HCT116 (cell line): ENCODE data around the gene GARNL3. TPM values are rescaled to one million over a fixed set of nuclear protein-coding genes. Genes with fewer than 3 reads are reported as not detected.

Source experiments
- ATAC-seq: fragments of 200-7000 bp; cut with Tn5 transposase; 2 replicates; pipeline ENCODE4 v1.9.1; 2020; ENCODE audit warnings: mild to moderate bottlenecking, moderate library complexity
- BruUV-seq: library from RNA; stranded (reverse); fragments of 400-500 nt; replicated peaks from 2 replicates; lab custom pipeline; 2021; lab: Mats Ljungman, UMichigan
- CTCF ChIA-PET: fragments of 300-600 bp; sonication (Branson Sonifier 250); formaldehyde crosslinking; loops from one replicate; lab custom pipeline; 2021; ENCODE audit warnings: antibody characterized with exemption; lab: Charles Lee
- POLR2A ChIA-PET: fragments of 300-600, 350-600 bp; sonication (Branson Sonifier 250); formaldehyde crosslinking; loops from one replicate; lab custom pipeline; 2021; ENCODE audit warnings: antibody characterized with exemption; lab: Charles Lee
- RAD21 ChIA-PET, 2 experiments: fragments of 300-600 bp; sonication (Branson Sonifier 250); formaldehyde crosslinking; loops; one replicate each; lab custom pipeline; 2023; ENCODE audit warnings: low total read pairs in 2 of 2; ENCODE audit not compliant: uncharacterized antibody in 2 of 2, unreplicated experiment in 2 of 2, low non-redundant PET in 1 of 2; lab: Charles Lee
- DNase-seq: peaks from one replicate; pipeline ENCODE4 v3.0.0-alpha.2; 2010; ENCODE audit warnings: low read depth, low spot score
- H2AFZ ChIP-seq: fragments of 200-600 bp; shearing (Covaris generic), sonication (generic); 2 replicates; pipeline ENCODE4 v1.6.1; 2017; ENCODE audit warnings: low read depth, mixed run types, mixed read lengths, antibody characterized with exemption, low read length; ENCODE audit not compliant: poor library complexity, severe bottlenecking
- H3K27ac ChIP-seq: 2 replicates; pipeline ENCODE4 v1.5.1; 2012; ENCODE audit warnings: low read depth, low read length
- H3K27me3 ChIP-seq: fragments of 200-600 bp; sonication (generic); 2 replicates; pipeline ENCODE4 v1.6.1; 2016; ENCODE audit warnings: mixed run types, low read length, mixed read lengths; ENCODE audit not compliant: insufficient read depth
- H3K36me3 ChIP-seq, 2 experiments: fragments of 200-500 bp in 1 of 2; fragments of 200-600 bp in 1 of 2; sonication (Bioruptor generic) in 1 of 2; sonication (generic) in 1 of 2; 2 replicates each; pipeline versions ENCODE4 v1.5.1 to v1.6.1; 2014 to 2016; ENCODE audit warnings: low read length in 2 of 2, inconsistent platforms in 1 of 2, mixed read lengths in 1 of 2, mixed run types in 1 of 2; ENCODE audit not compliant: insufficient read depth in 2 of 2, control insufficient read depth in 1 of 2
- H3K4me1 ChIP-seq, 2 experiments: fragments of 200-600 bp in 1 of 2; sonication (generic) in 1 of 2; 2 replicates each; pipeline versions ENCODE4 v1.5.1 to v1.6.1; 2012 to 2017; ENCODE audit warnings: low read length in 2 of 2, inconsistent platforms in 1 of 2, mild to moderate bottlenecking in 1 of 2, mixed read lengths in 1 of 2, mixed run types in 1 of 2, moderate library complexity in 1 of 2; ENCODE audit not compliant: insufficient read depth in 2 of 2, control insufficient read depth in 1 of 2
- H3K4me2 ChIP-seq: fragments of 200-600 bp; sonication (generic); 2 replicates; pipeline ENCODE4 v1.6.1; 2017; ENCODE audit warnings: mixed run types, low read length, mixed read lengths
- H3K4me3 ChIP-seq, 2 experiments: fragments of 200-600 bp in 1 of 2; sonication (generic) in 1 of 2; replicated peaks in 1 of 2; 2 replicates each; pipeline ENCODE4 v1.5.1; 2011 to 2016; ENCODE audit warnings: low read length in 2 of 2, control low read depth in 1 of 2, low read depth in 1 of 2, mild to moderate bottlenecking in 1 of 2, mixed read lengths in 1 of 2, mixed run types in 1 of 2
- H3K79me2 ChIP-seq: fragments of 200-600 bp; sonication (generic); 2 replicates; pipeline ENCODE4 v1.6.1; 2017; ENCODE audit warnings: mild to moderate bottlenecking, mixed run types, low read length, moderate library complexity, mixed read lengths; ENCODE audit not compliant: insufficient read depth
- H3K9ac ChIP-seq: fragments of 200-600 bp; sonication (generic); 2 replicates; pipeline ENCODE4 v1.6.1; 2016; ENCODE audit warnings: low read length, mixed read lengths
- H3K9me2 ChIP-seq: fragments of 200-600 bp; sonication (generic), shearing (Covaris generic); 2 replicates; pipeline ENCODE4 v1.6.1; 2017; ENCODE audit warnings: mixed run types, mild to moderate bottlenecking, moderate library complexity; ENCODE audit not compliant: insufficient read depth
- H3K9me3 ChIP-seq, 2 experiments: fragments of 200-500 bp in 1 of 2; fragments of 200-600 bp in 1 of 2; sonication (Bioruptor generic) in 1 of 2; sonication (generic) in 1 of 2; 2 replicates each; pipeline ENCODE4 v1.6.1; 2014 to 2017; ENCODE audit warnings: low read length in 2 of 2, mixed read lengths in 2 of 2, inconsistent platforms in 1 of 2, low read depth in 1 of 2, mild to moderate bottlenecking in 1 of 2, mixed run types in 1 of 2, moderate library complexity in 1 of 2; ENCODE audit not compliant: control insufficient read depth in 1 of 2, insufficient read depth in 1 of 2
- H4K20me1 ChIP-seq: fragments of 200-600 bp; sonication (generic), shearing (Covaris generic); 2 replicates; pipeline ENCODE4 v1.6.1; 2017; ENCODE audit warnings: mixed run types, mild to moderate bottlenecking, moderate library complexity; ENCODE audit not compliant: insufficient read depth
- ATF3 ChIP-seq: IDR thresholded peaks from 2 replicates; pipeline ENCODE4 v1.6.1; 2012
- CBX3 ChIP-seq: IDR thresholded peaks from 2 replicates; pipeline ENCODE4 v1.6.1; 2012; ENCODE audit warnings: low read depth
- CEBPB ChIP-seq: IDR thresholded peaks from 2 replicates; pipeline ENCODE4 v1.6.1; 2012; ENCODE audit warnings: low read depth
- EGR1 ChIP-seq: IDR thresholded peaks from 2 replicates; pipeline ENCODE4 v1.6.1; 2012; ENCODE audit warnings: low read depth
- ELF1 ChIP-seq: IDR thresholded peaks from 2 replicates; pipeline ENCODE4 v1.6.1; 2012; ENCODE audit warnings: low read depth, borderline replicate concordance
- EZH2 ChIP-seq: fragments of 200-600 bp; sonication (generic); IDR thresholded peaks from 2 replicates; pipeline ENCODE4 v1.6.1; 2017; ENCODE audit warnings: antibody characterized with exemption, mixed run types
- FOSL1 ChIP-seq: IDR thresholded peaks from 2 replicates; pipeline ENCODE4 v1.6.1; 2012; ENCODE audit warnings: low read depth
- JUND ChIP-seq: IDR thresholded peaks from 2 replicates; pipeline ENCODE4 v1.6.1; 2012
- MAX ChIP-seq: IDR thresholded peaks from 2 replicates; pipeline ENCODE4 v1.6.1; 2012
- POLR2A ChIP-seq: IDR thresholded peaks from 2 replicates; pipeline ENCODE4 v1.7.0; 2011; ENCODE audit warnings: borderline replicate concordance; ENCODE audit not compliant: insufficient read depth, insufficient read length; ENCODE audit errors: extremely low read depth
- POLR2AphosphoS5 ChIP-seq: IDR thresholded peaks from 2 replicates; pipeline ENCODE4 v1.6.1; 2011; ENCODE audit warnings: mild to moderate bottlenecking, low read depth, low read length, moderate library complexity
- RAD21 ChIP-seq: IDR thresholded peaks from 2 replicates; pipeline ENCODE4 v1.6.1; 2012; ENCODE audit warnings: low read depth, mild to moderate bottlenecking
- REST ChIP-seq: IDR thresholded peaks from 2 replicates; pipeline ENCODE4 v1.6.1; 2012; ENCODE audit warnings: low read depth
- SIN3A ChIP-seq: IDR thresholded peaks from 2 replicates; pipeline ENCODE4 v1.6.1; 2012; ENCODE audit warnings: low read depth
- SP1 ChIP-seq: IDR thresholded peaks from 2 replicates; pipeline ENCODE4 v1.6.1; 2012; ENCODE audit warnings: low read depth
- SRF ChIP-seq: IDR thresholded peaks from 2 replicates; pipeline ENCODE4 v1.6.1; 2012; ENCODE audit warnings: low read depth
- TCF7L2 ChIP-seq: IDR thresholded peaks from 2 replicates; pipeline ENCODE4 v1.7.0; 2011; ENCODE audit warnings: borderline replicate concordance, inconsistent platforms; ENCODE audit not compliant: insufficient read depth, insufficient read length; ENCODE audit errors: extremely low read depth
- ZBTB33 ChIP-seq: IDR thresholded peaks from 2 replicates; pipeline ENCODE4 v1.6.1; 2011; ENCODE audit warnings: mild to moderate bottlenecking, low read length, moderate library complexity; ENCODE audit not compliant: insufficient replicate concordance; ENCODE audit errors: extremely low read depth
- ZNF274 ChIP-seq: fragments of 200-500 bp; sonication (Bioruptor generic); IDR thresholded peaks from 2 replicates; pipeline ENCODE4 v1.6.1; 2014; ENCODE audit warnings: mild to moderate bottlenecking, low read depth, low read length, inconsistent platforms
- intact Hi-C: fragments of 100-400 bp; cut with micrococcal nuclease; formaldehyde crosslinking; loops from 2 replicates; pipeline ENCODE4 v1.10.0; 2022
- total RNA-seq: library from RNA; stranded (reverse); gene quantifications from one replicate; pipeline ENCODE4 v1.2.1, GENCODE V29; 2021; ENCODE audit not compliant: unreplicated experiment

The GARNL3 gene
- total RNA-seq, 1 experiment from 2014 or later = 8.8 TPM

- no peak overlapping the region for H3K4me3 ChIP-seq
- POLR2A ChIA-PET = interaction anchor here (0.6 kb wide), 1 partner anchor 74 kb away, joined by 3 read pairs; no protein-coding TSS in a partner anchor
- ATAC-seq (no peak), DNase-seq (no peak)
- H3K9ac ChIP-seq = no peak overlapping the region
- H3K27ac ChIP-seq = no peak overlapping the region
- H3K27me3 ChIP-seq = no peaks in the 10 kb centered on the region
- no peaks in the 10 kb centered on the region for H3K36me3 ChIP-seq
- no peak overlapping the region for H2AFZ ChIP-seq
- no peak overlapping the region for H3K4me2 ChIP-seq
- H3K4me1 ChIP-seq = no peaks in the 10 kb centered on the region
- RAD21 ChIA-PET = no interaction called here
- CTCF ChIA-PET = no interaction called here
- H4K20me1 ChIP-seq = no peaks in the 10 kb centered on the region
- H3K9me2 ChIP-seq = no peaks in the 10 kb centered on the region
- no peaks in the 10 kb centered on the region for H3K9me3 ChIP-seq
- no peaks in the 10 kb centered on the region for H3K79me2 ChIP-seq
- TF ChIP-seq CEBPB (no peak), CBX3 (no peak), MAX (no peak), FOSL1 (no peak), SP1 (no peak), REST (no peak), ZNF274 (no peak), EZH2 (no peak), ZBTB33 (no peak), ATF3 (no peak), EGR1 (no peak), TCF7L2 (no peak), ELF1 (no peak), SIN3A (no peak), JUND (no peak), RAD21 (no peak), POLR2AphosphoS5 (no peak), POLR2A (no peak), SRF (no peak)
- BruUV-seq = no TSS peak
- intact Hi-C loops = no loop called here
Observed at GRCh38 chr9:127269449-127269848, 4.9 kb downstream of the GARNL3 start.
